ENCODE measurements around the gene EPO. TPM values are rescaled to one million over a fixed set of nuclear protein-coding genes. Genes with fewer than 3 reads are reported as not detected.

The EPO gene
- total and polyA plus RNA-seq, 2 donors (not counting 1 experiment from before 2014, with no cell fraction given): 0.10 TPM; not detected in 1

DNA sequence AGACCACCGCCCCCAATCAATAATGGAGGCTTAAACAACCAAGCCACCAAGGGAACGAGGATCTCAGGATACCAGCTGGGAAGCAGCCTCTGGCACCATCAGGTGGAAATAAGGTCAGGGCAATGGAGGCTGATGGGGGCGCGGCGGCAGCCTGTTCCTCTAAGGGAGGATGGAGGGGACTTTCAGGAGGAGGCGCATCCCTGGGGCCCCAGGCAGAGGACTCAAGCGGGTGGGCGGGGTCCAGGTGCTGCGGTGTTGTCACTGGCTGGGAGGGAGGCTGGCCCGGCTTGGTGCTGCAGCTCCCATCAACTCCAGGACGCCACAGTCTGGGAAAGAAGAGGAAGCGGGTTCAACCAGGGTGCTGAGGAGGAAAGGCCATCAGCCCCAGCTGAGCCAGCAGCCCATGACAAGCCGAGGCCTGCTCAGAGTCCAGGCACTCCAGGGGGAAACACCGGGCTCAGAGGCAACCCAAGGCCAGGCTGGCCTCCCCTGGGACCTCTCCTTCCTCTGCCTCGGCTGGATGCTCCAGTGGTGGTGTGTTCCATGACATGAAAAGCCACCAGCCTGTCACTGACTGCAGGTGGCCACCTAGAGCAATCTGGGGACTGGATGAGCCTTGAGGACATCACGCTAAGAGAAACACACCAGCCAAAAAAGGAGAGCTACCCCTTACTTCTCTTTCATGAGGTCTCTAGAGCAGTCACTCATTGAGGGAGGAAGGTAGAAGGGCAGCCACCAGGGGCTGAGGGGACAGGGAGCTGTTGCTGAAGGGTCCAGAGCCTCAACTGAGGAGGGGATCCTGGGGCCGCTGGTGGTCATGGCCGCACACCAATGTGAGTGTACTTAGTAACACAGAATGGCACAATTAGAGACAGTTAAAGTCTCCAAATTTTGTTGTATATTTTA is 30.8 kb upstream of the EPO start:
- CTCF ChIA-PET: interaction anchor here (0.8 to 9.8 kb wide), 11 partner anchors 10 to 163 kb away, joined by 3 to 85 read pairs (median 6); partner anchors contain the start of genes POP7 and SLC12A9

More for the DNA sequence above, 30.8 kb upstream of the EPO start:
- POLR2A ChIA-PET: interaction anchor here (0.8 kb wide), 1 partner anchor 14 kb away, joined by 3 read pairs; no protein-coding TSS in a partner anchor
- Mint-ChIP-seq H3K4me1 (peaks cover 39% of the 10 kb centered on the region), H3K9me3 (ENCODE audit: insufficient read depth) (no peaks in the 10 kb centered on the region), H3K4me3 (peak overlapping the region; percentile 27), H3K27ac (peak overlapping the region; percentile 11), H3K27me3 (no peaks in the 10 kb centered on the region)
- TF ChIP-seq EZH2 (IDR thresholded peaks at IDR 0.05; ENCODE audit: borderline replicate concordance, insufficient read depth, low read depth, low read length, poor library complexity, severe bottlenecking): no peak
- TF ChIP-seq, protein P1, sequence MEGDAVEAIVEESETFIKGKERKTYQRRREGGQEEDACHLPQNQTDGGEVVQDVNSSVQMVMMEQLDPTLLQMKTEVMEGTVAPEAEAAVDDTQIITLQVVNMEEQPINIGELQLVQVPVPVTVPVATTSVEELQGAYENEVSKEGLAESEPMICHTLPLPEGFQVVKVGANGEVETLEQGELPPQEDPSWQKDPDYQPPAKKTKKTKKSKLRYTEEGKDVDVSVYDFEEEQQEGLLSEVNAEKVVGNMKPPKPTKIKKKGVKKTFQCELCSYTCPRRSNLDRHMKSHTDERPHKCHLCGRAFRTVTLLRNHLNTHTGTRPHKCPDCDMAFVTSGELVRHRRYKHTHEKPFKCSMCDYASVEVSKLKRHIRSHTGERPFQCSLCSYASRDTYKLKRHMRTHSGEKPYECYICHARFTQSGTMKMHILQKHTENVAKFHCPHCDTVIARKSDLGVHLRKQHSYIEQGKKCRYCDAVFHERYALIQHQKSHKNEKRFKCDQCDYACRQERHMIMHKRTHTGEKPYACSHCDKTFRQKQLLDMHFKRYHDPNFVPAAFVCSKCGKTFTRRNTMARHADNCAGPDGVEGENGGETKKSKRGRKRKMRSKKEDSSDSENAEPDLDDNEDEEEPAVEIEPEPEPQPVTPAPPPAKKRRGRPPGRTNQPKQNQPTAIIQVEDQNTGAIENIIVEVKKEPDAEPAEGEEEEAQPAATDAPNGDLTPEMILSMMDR (IDR thresholded peaks at IDR 0.05): no peak
- WGBS (ENCODE audit: insufficient coverage): 65% methylated on average over 13 of the region's 18 CpGs
- Histone ChIP-seq H3K4me3 (ENCODE audit: control extremely low read depth in 1 of 5, extremely low read depth in 1 of 5, insufficient read depth in 1 of 5, low read depth in 2 of 5, low read length in 4 of 5) (no peak overlapping the region), H3K4me2 (replicated peaks; ENCODE audit: low read depth, low read length, poor library complexity, severe bottlenecking) (peak overlapping the region; percentile 37), H3K79me2 (ENCODE audit: control insufficient read depth, insufficient read depth, low read length) (peaks cover 70% of the 10 kb centered on the region), H3K9me3 (ENCODE audit: control extremely low read depth in 1 of 3, control insufficient read depth in 2 of 3, insufficient read depth in 1 of 3, low read length in 2 of 3) (no peaks in the 10 kb centered on the region), H3K9ac (ENCODE audit: low read length) (no peak overlapping the region), H4K20me1 (ENCODE audit: control insufficient read depth, insufficient read depth, low read length, poor library complexity, severe bottlenecking) (peaks cover 88% of the 10 kb centered on the region), H3K36me3 (replicated peaks in 1 of 2; ENCODE audit: control extremely low read depth in 1 of 2, control insufficient read depth in 1 of 2, extremely low read depth in 1 of 2, insufficient read depth in 2 of 2, low read length in 1 of 2) (peaks cover 0 to 55% of the 10 kb centered on the region in 2 experiments), H3K27ac (ENCODE audit: low read length in 2 of 2) (peak overlapping the region in 1 of 2 donors; percentile 13), H3K27me3 (replicated peaks in 1 of 4; ENCODE audit: control extremely low read depth in 1 of 4, control insufficient read depth in 3 of 4, insufficient read depth in 4 of 4, low read length in 3 of 4) (no peaks in the 10 kb centered on the region), H2AFZ (ENCODE audit: insufficient read depth, low read depth, low read length, poor library complexity, severe bottlenecking) (no peak overlapping the region), H3K4me1 (ENCODE audit: control insufficient read depth in 2 of 2, insufficient read depth in 2 of 2, low read length in 2 of 2) (peaks cover 37 to 38% of the 10 kb centered on the region in 2 donors)
- DNase-seq: peak; percentile 41
- intact Hi-C loops (cut with micrococcal nuclease): loop anchor here (2.0 to 5.0 kb wide), 3 partner anchors 15 to 163 kb away; partner anchors contain the start of gene SLC12A9
- no peak for ATAC-seq (ENCODE audit: low read depth)
